GM12892 (cell line): Measurements from ENCODE around the gene SLC25A22.

Experiments used
- POLR2A ChIP-seq: IDR thresholded peaks from 2 replicates; pipeline ENCODE4 v1.6.1; 2011; ENCODE audit warnings: low read depth, low read length, control low read depth
- POLR2AphosphoS5 ChIP-seq: IDR thresholded peaks from 2 replicates; pipeline ENCODE4 v1.6.1; 2011; ENCODE audit warnings: low read depth, low read length, control low read depth
- TAF1 ChIP-seq: IDR thresholded peaks from 2 replicates; pipeline ENCODE4 v1.6.1; 2011; ENCODE audit warnings: low read depth, mild to moderate bottlenecking, control low read depth, low read length, borderline replicate concordance

DNA sequence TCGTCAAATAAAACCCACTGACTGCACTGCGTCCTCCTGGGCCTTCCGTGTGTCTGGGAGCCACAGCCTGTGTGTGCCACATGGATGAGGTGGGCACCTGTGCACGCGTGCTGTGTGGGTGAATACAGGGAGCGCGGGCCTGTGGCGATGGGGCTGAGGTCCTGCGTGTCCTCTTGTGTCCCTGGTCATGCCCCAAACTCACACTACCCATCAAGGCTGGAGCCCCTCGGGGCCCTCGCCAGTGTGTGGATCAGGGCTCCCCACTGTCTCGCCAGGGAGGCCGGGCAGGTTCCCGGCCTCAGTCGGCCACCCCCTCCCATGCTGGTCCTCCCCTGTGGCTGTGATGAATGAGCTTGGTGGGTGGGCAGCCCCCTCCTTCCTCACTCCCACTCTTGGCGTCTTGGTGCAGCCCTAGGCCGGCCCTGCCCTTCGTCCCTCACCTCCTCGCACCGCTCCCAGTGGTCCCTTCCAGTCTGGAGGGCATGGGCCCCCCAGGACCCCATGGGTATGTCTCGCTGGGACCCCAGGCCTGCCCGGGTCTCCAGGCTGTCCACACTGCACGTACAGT is 34.0 kb upstream of the SLC25A22 start:
- TF ChIP-seq POLR2A (no peak), POLR2AphosphoS5 (no peak), TAF1 (no peak)
